ENCODE results near the gene CCNL1.

CCNL1 gene

GRCh38 chr3:157127268-157127667 is 32.7 kb downstream of the CCNL1 start:
- DNase-seq (ENCODE audit: extremely low read depth, insufficient read length) = no peak
- Histone ChIP-seq H3K4me3 (replicated peaks; ENCODE audit: low read depth, low read length) (no peak overlapping the region), H3K27me3 (replicated peaks; ENCODE audit: control insufficient read depth, insufficient read depth, low read length) (no peaks in the 10 kb centered on the region), H3K36me3 (ENCODE audit: control insufficient read depth, insufficient read depth, low read length) (no peaks in the 10 kb centered on the region)
- TF ChIP-seq CTCF (IDR thresholded peaks at IDR 0.05; ENCODE audit: insufficient read depth, low read length, poor library complexity, severe bottlenecking) = no peak

GRCh38 chr3:157126365-157126764 is 33.6 kb downstream of the CCNL1 start:
- DNase-seq (ENCODE audit: extremely low read depth, insufficient read length) = no peak
- Histone ChIP-seq H3K36me3 (ENCODE audit: control insufficient read depth, insufficient read depth, low read length) (no peaks in the 10 kb centered on the region), H3K27me3 (replicated peaks; ENCODE audit: control insufficient read depth, insufficient read depth, low read length) (no peaks in the 10 kb centered on the region), H3K4me3 (replicated peaks; ENCODE audit: low read depth, low read length) (no peak overlapping the region)
- TF ChIP-seq CTCF (IDR thresholded peaks at IDR 0.05; ENCODE audit: insufficient read depth, low read length, poor library complexity, severe bottlenecking) = no peak

- Histone ChIP-seq H3K4me3 (replicated peaks; ENCODE audit: low read depth, low read length) (no peak overlapping the region), H3K27me3 (replicated peaks; ENCODE audit: control insufficient read depth, insufficient read depth, low read length) (no peaks in the 10 kb centered on the region), H3K36me3 (ENCODE audit: control insufficient read depth, insufficient read depth, low read length) (no peaks in the 10 kb centered on the region)
- TF ChIP-seq CTCF (IDR thresholded peaks at IDR 0.05; ENCODE audit: insufficient read depth, low read length, poor library complexity, severe bottlenecking) = no peak
- no peak for DNase-seq (ENCODE audit: extremely low read depth, insufficient read length)
Observed at GRCh38 chr3:157125101-157125500, 34.8 kb downstream of the CCNL1 start.

GRCh38 chr3:157123621-157124020 is 36.3 kb downstream of the CCNL1 start:
- Histone ChIP-seq H3K27me3 (replicated peaks; ENCODE audit: control insufficient read depth, insufficient read depth, low read length) (no peaks in the 10 kb centered on the region), H3K36me3 (ENCODE audit: control insufficient read depth, insufficient read depth, low read length) (no peaks in the 10 kb centered on the region), H3K4me3 (replicated peaks; ENCODE audit: low read depth, low read length) (no peak overlapping the region)
- TF ChIP-seq CTCF (IDR thresholded peaks at IDR 0.05; ENCODE audit: insufficient read depth, low read length, poor library complexity, severe bottlenecking) = no peak
- no peak for DNase-seq (ENCODE audit: extremely low read depth, insufficient read length)

- no peak for TF ChIP-seq CTCF (IDR thresholded peaks at IDR 0.05; ENCODE audit: insufficient read depth, low read length, poor library complexity, severe bottlenecking)
- H3K4me3 ChIP-seq (replicated peaks; ENCODE audit: low read depth, low read length) = no peak overlapping the region
- H3K27me3 ChIP-seq (replicated peaks; ENCODE audit: control insufficient read depth, insufficient read depth, low read length) = no peaks in the 10 kb centered on the region
- no peaks in the 10 kb centered on the region for H3K36me3 ChIP-seq (ENCODE audit: control insufficient read depth, insufficient read depth, low read length)
- no peak for DNase-seq (ENCODE audit: extremely low read depth, insufficient read length)
Observed at GRCh38 chr3:157122832-157123427, 37.0 kb downstream of the CCNL1 start.

GRCh38 chr3:157122116-157122515 is 37.8 kb downstream of the CCNL1 start:
- TF ChIP-seq CTCF (IDR thresholded peaks at IDR 0.05; ENCODE audit: insufficient read depth, low read length, poor library complexity, severe bottlenecking) = no peak
- Histone ChIP-seq H3K4me3 (replicated peaks; ENCODE audit: low read depth, low read length) (no peak overlapping the region), H3K27me3 (replicated peaks; ENCODE audit: control insufficient read depth, insufficient read depth, low read length) (no peaks in the 10 kb centered on the region), H3K36me3 (ENCODE audit: control insufficient read depth, insufficient read depth, low read length) (no peaks in the 10 kb centered on the region)
- no peak for DNase-seq (ENCODE audit: extremely low read depth, insufficient read length)
